ENCODE results near the gene NMT2.

GRCh38 chr10:15083674-15084501 is 84.6 kb downstream of the NMT2 start:
- no peak for TF ChIP-seq CTCF (IDR thresholded peaks at IDR 0.05)
- no peak for TF ChIP-seq POLR2A (IDR thresholded peaks at IDR 0.05)
